Lower lobe of right lung (tissue), 2 donors: Measurements from ENCODE around the gene ARID2. TPM values are rescaled to one million over a fixed set of nuclear protein-coding genes. Genes with fewer than 3 reads are reported as not detected.

ENCODE experiments used
- ATAC-seq, 2 donors: fragments of 200-7000 bp; cut with Tn5 transposase; one replicate each; pipeline ENCODE4 v1.9.1; 2020 to 2022; ENCODE audit warnings: mild to moderate bottlenecking in 2 of 2, moderate library complexity in 2 of 2
- DNase-seq: peaks from one replicate; pipeline ENCODE4 v3.0.0-alpha.2; 2020
- H3K27ac ChIP-seq: fragments of 200-600 bp; one replicate; pipeline ENCODE4 v1.8.0; 2022
- H3K27me3 ChIP-seq: fragments of 200-600 bp; one replicate; pipeline ENCODE4 v1.8.0; 2022; ENCODE audit warnings: low read depth
- H3K36me3 ChIP-seq: fragments of 200-600 bp; one replicate; pipeline ENCODE4 v1.8.0; 2022; ENCODE audit warnings: mild to moderate bottlenecking
- H3K4me1 ChIP-seq: fragments of 200-600 bp; one replicate; pipeline ENCODE4 v1.8.0; 2022
- H3K4me3 ChIP-seq: fragments of 200-600 bp; one replicate; pipeline ENCODE4 v1.8.0; 2022; ENCODE audit warnings: mild to moderate bottlenecking
- H3K9me3 ChIP-seq: fragments of 200-600 bp; one replicate; pipeline ENCODE4 v1.8.0; 2022
- CTCF ChIP-seq: fragments of 200-600 bp; IDR thresholded peaks from one replicate; pipeline ENCODE4 v1.8.0; 2022; ENCODE audit warnings: antibody characterized with exemption, mild to moderate bottlenecking
- intact Hi-C: fragments of 100-400 bp; cut with DNase I; formaldehyde crosslinking; loops from one replicate; pipeline ENCODE4 v1.11.0; 2022
- total RNA-seq: library from RNA; stranded (reverse); fragmentation: NEBNext Ultra II Directional; extraction: Animal tissue kit (Norgen Biotek cat#: 25700); gene quantifications from one replicate; pipeline ENCODE4 v1.2.1, GENCODE V29; 2021
- donor health status: DM: no; HTN: yes; CAD: no; lungs with severe emphysema.

The ARID2 gene
- total RNA-seq, 1 donor from 2014 or later, result 26.3 TPM

- no peaks in the 10 kb centered on the region for H3K36me3 ChIP-seq
- TF ChIP-seq CTCF, result no peak
- intact Hi-C loops, result no loop called here
- H3K4me1 ChIP-seq, result no peaks in the 10 kb centered on the region
- no peak for DNase-seq
- no peaks in the 10 kb centered on the region for H3K27me3 ChIP-seq
- no peak for ATAC-seq
- no peak overlapping the region for H3K4me3 ChIP-seq
- H3K9me3 ChIP-seq, result peaks cover 14% of the 10 kb centered on the region
- no peak overlapping the region for H3K27ac ChIP-seq
These were observed 32.1 kb upstream of the ARID2 start for GRCh38 chr12:45697371-45697770.

GRCh38 chr12:45701296-45701695 is 28.2 kb upstream of the ARID2 start:
- H3K27ac ChIP-seq, result no peak overlapping the region
- peaks cover 10% of the 10 kb centered on the region for H3K9me3 ChIP-seq
- no peak for TF ChIP-seq CTCF
- H3K27me3 ChIP-seq, result no peaks in the 10 kb centered on the region
- H3K36me3 ChIP-seq, result no peaks in the 10 kb centered on the region
- no peak for DNase-seq
- ATAC-seq, result no peak
- H3K4me3 ChIP-seq, result no peak overlapping the region
- H3K4me1 ChIP-seq, result no peaks in the 10 kb centered on the region
- intact Hi-C loops, result no loop called here

GRCh38 chr12:45703942-45704341 is 25.6 kb upstream of the ARID2 start:
- no peaks in the 10 kb centered on the region for H3K36me3 ChIP-seq
- TF ChIP-seq CTCF, result no peak
- no peak overlapping the region for H3K27ac ChIP-seq
- peaks cover 9% of the 10 kb centered on the region for H3K9me3 ChIP-seq
- DNase-seq (no peak), ATAC-seq (no peak)
- no peak overlapping the region for H3K4me3 ChIP-seq
- H3K27me3 ChIP-seq, result no peaks in the 10 kb centered on the region
- H3K4me1 ChIP-seq, result no peaks in the 10 kb centered on the region
- intact Hi-C loops, result no loop called here

GRCh38 chr12:45704968-45705367 is 24.5 kb upstream of the ARID2 start:
- Histone ChIP-seq H3K4me1 (no peaks in the 10 kb centered on the region), H3K9me3 (peaks cover 9% of the 10 kb centered on the region), H3K4me3 (no peak overlapping the region), H3K27me3 (no peaks in the 10 kb centered on the region), H3K36me3 (no peaks in the 10 kb centered on the region), H3K27ac (no peak overlapping the region)
- DNase-seq (no peak), ATAC-seq (no peak)
- TF ChIP-seq CTCF, result no peak
- intact Hi-C loops, result no loop called here

- H3K36me3 ChIP-seq, result no peaks in the 10 kb centered on the region
- no peak overlapping the region for H3K27ac ChIP-seq
- H3K4me1 ChIP-seq, result no peaks in the 10 kb centered on the region
- ATAC-seq, result no peak
- DNase-seq, result no peak
- intact Hi-C loops, result no loop called here
- H3K9me3 ChIP-seq, result peaks cover 9% of the 10 kb centered on the region
- TF ChIP-seq CTCF, result no peak
- H3K4me3 ChIP-seq, result no peak overlapping the region
- H3K27me3 ChIP-seq, result no peaks in the 10 kb centered on the region
These were observed 24.1 kb upstream of the ARID2 start for GRCh38 chr12:45705404-45705803.
